Skin epidermis (tissue), 12 donors: ENCODE results near the gene S100A9.

Experiments
- H3K27ac ChIP-seq, 21 experiments: fragments of 200-600 bp; sonication (generic) in 11 of 21; one replicate each; pipeline ENCODE4 v1.5.0; 2020; ENCODE audit warnings: mild to moderate bottlenecking in 3 of 21, inconsistent platforms in 2 of 21, moderate library complexity in 2 of 21
- H3K4me3 ChIP-seq, 7 experiments: fragments of 200-600 bp; sonication (generic) in 2 of 7; one replicate each; pipeline ENCODE4 v1.5.0; 2020; ENCODE audit warnings: inconsistent platforms in 2 of 7, mild to moderate bottlenecking in 2 of 7, moderate library complexity in 1 of 7

Gene S100A9

GRCh38 chr1:153375511-153375910 lies 17.9 kb downstream of the S100A9 start, which contains the start of gene S100A12:
S100A12 (minus strand) TSS chr1:153375621; CDS start chr1:153374592, 1,029 bp downstream.
- no peak within 1 kb of the TSS for H3K4me3 ChIP-seq
- peak within 1 kb of the TSS in 9 of 21 experiments; percentile 1 to 74 (median 50) for H3K27ac ChIP-seq

GRCh38 chr1:153379591-153379990 lies 21.9 kb downstream of the S100A9 start:
- Histone ChIP-seq H3K27ac (no peak overlapping the region), H3K4me3 (no peak overlapping the region)

- no peak overlapping the region for H3K27ac ChIP-seq
Measured at GRCh38 chr1:153380711-153381110, 23.1 kb downstream of the S100A9 start.

GRCh38 chr1:153384958-153385580 lies 27.4 kb downstream of the S100A9 start:
- H3K27ac ChIP-seq, result peak overlapping the region in 14 of 21 experiments; percentile 8 to 90 (median 70)
- no peak overlapping the region for H3K4me3 ChIP-seq

More at GRCh38 chr1:153380711-153381110, 23.1 kb downstream of the S100A9 start:
- no peak overlapping the region for H3K4me3 ChIP-seq

- peak overlapping the region in 15 of 21 experiments; percentile 37 to 90 (median 70) for H3K27ac ChIP-seq
- no peak overlapping the region for H3K4me3 ChIP-seq
Measured at GRCh38 chr1:153386500-153386901, 28.8 kb downstream of the S100A9 start.

GRCh38 chr1:153387001-153387400 lies 29.3 kb downstream of the S100A9 start:
- H3K4me3 ChIP-seq, result no peak overlapping the region
- H3K27ac ChIP-seq, result peak overlapping the region in 12 of 21 experiments; percentile 3 to 90 (median 64)

GRCh38 chr1:153387785-153388184 lies 30.1 kb downstream of the S100A9 start:
- no peak overlapping the region for H3K4me3 ChIP-seq
- H3K27ac ChIP-seq, result peak overlapping the region in 7 of 21 experiments; percentile 53 to 90 (median 80)

- H3K4me3 ChIP-seq, result peak overlapping the region in 4 of 7 experiments; percentile 14 to 39 (median 28)
Measured at GRCh38 chr1:153389401-153389800, 31.7 kb downstream of the S100A9 start.

GRCh38 chr1:153389973-153390879 lies 32.6 kb downstream of the S100A9 start:
- peak overlapping the region in 17 of 21 experiments; percentile 15 to 90 (median 67) for H3K27ac ChIP-seq
- peak overlapping the region; percentile 14 to 39 (median 24) for H3K4me3 ChIP-seq

More at GRCh38 chr1:153389401-153389800, 31.7 kb downstream of the S100A9 start:
- peak overlapping the region in 9 of 21 experiments; percentile 55 to 90 (median 80) for H3K27ac ChIP-seq

GRCh38 chr1:153390938-153391710 lies 33.5 kb downstream of the S100A9 start, which contains the start of gene S100A8:
S100A8 (minus strand) TSS chr1:153391073; CDS start chr1:153390535, 538 bp downstream.
- peak within 1 kb of the TSS; percentile 14 to 39 (median 24) for H3K4me3 ChIP-seq
- peak within 1 kb of the TSS in 17 of 21 experiments; percentile 15 to 90 (median 67) for H3K27ac ChIP-seq

- peak overlapping the region in 4 of 21 experiments; percentile 18 to 68 (median 39) for H3K27ac ChIP-seq
- no peak overlapping the region for H3K4me3 ChIP-seq
Measured at GRCh38 chr1:153392258-153392657, 34.6 kb downstream of the S100A9 start.

GRCh38 chr1:153392822-153393221 lies 35.2 kb downstream of the S100A9 start:
- no peak overlapping the region for H3K4me3 ChIP-seq
- peak overlapping the region in 4 of 21 experiments; percentile 18 to 54 (median 39) for H3K27ac ChIP-seq

- Histone ChIP-seq H3K4me3 (no peak overlapping the region), H3K27ac (peak overlapping the region in 4 of 21 experiments; percentile 14 to 54 (median 33))
Measured at GRCh38 chr1:153393926-153394325, 36.3 kb downstream of the S100A9 start.

GRCh38 chr1:153394391-153394790 lies 36.7 kb downstream of the S100A9 start:
- H3K4me3 ChIP-seq, result no peak overlapping the region
- peak overlapping the region in 3 of 21 experiments; percentile 14 to 48 (median 33) for H3K27ac ChIP-seq

GRCh38 chr1:153395136-153395685 lies 37.6 kb downstream of the S100A9 start:
- no peak overlapping the region for H3K4me3 ChIP-seq
- peak overlapping the region in 2 of 21 experiments; percentile 14 to 32 for H3K27ac ChIP-seq

- H3K27ac ChIP-seq, result peak overlapping the region in 2 of 21 experiments; percentile 14 to 32
- no peak overlapping the region for H3K4me3 ChIP-seq
Measured at GRCh38 chr1:153395776-153396175, 38.1 kb downstream of the S100A9 start.

- Histone ChIP-seq H3K4me3 (no peak overlapping the region), H3K27ac (no peak overlapping the region)
Measured at GRCh38 chr1:153396461-153396860, 38.8 kb downstream of the S100A9 start.

GRCh38 chr1:153397051-153397923 lies 39.6 kb downstream of the S100A9 start:
- Histone ChIP-seq H3K27ac (no peak overlapping the region), H3K4me3 (no peak overlapping the region)
